ENCODE data around the gene TBL1Y.
"Not testable (repeated sequence)": the region's sequence is repeated elsewhere in the genome, so short reads cannot be mapped to it uniquely, and the experiment has no call there.

Gene TBL1Y

DNA sequence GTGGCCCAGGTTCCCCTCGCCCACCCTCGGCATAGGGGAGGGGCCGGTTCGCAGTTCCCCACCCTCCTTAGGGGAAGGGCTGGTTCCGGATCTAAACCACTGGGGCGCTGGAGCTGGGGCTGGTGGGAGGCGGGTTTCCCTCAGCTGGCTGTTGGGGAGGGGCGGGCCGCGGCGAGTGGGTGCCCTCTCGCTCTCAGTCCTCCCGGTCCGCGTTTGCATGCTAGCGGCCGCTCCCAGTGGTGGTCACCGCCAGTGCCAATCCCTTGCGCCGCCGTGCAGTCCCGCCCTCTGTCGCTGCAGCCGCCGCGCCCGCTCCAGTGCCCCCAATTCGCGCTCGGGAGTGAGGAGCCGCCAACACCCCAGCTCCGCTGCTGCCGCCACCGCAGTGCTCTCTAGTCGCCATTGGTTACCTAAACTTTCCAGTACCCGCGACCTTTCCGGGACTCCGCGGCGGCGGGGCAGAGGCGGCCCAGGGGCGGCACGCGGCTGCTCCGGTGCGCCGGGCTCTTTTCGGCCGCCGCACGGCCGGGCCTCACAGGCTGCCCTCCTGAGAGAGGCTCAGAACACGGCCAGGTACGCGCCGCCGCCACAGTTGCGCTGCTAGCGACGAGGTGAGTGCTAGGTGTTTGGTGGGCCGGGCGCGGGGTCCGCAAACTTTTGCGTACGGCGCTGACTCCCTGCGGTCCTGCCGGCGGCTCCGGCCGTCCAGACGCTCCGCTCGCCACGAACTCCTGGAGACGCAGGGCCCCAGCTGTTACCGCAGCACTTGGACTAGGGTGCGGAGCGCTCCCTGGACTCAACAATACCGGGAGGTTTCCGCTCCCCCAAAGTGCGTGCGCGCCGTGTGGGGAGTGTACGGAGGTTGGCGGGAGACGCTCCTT, at the start of gene TBL1Y:
TSS of gene TBL1Y (plus strand) at position 326 of the 881 bp plus-strand sequence. CDS start 114,388 bp downstream, outside the sequence.
- no peak for DNase-seq

DNA sequence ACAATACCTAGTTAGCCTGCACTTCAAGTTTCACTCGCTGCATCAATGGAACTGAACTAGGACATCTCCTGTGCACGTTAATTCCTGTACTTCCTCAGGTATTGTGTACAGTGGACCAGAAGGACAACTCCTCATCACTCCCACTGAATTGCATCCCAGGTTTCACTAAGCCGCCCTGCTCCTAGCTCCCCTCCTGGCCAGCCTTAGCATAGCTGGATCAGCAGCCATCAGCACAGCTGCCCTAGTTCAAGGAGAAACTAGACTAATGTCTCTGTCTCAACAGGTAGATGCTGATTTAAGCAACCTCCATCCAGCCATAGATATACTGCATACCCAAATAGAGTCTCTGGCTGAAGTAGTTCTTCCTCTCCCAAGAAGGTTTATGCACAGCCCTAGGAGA, 16.0 kb upstream of the TBL1Y start:
- no peak for DNase-seq

DNA sequence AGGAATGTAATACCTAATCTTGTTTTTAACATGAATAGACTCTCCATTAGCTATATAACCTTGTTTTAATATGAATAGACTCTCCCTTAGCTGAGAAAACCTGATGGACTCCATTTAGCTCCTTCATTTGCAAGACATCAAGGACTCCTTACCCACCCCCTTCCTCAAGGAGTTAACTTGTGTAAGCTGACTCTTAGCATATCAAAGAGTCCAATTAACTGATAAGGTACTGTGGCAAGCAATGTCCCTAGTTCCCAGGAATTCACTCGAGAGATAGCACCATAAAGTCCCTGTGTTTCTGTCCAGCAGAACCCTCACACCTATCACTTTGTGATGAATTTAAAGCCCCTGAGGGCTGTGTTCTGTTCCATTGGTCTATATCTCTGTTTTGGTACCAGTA, 15.3 kb upstream of the TBL1Y start:
- no peak for DNase-seq

DNA sequence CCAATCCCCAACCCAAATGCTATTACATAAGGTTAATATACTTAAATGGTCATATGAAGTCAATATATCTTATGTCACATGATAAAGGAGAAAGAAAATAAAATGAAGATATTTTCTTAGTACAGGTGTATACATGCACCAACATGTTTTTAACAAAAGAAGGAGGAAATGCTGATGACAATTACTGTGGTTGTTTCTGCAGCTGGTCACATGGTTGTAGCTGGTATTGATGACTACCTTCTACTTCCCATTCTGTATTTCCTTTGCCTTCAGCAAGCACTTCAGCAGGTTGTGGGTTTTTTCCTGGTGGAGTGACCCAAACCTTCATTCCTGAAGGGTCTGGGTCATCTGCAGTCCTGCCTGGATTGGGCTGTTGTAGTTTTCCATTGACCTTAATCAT, 8.4 kb upstream of the TBL1Y start:
- not testable (repeated sequence) for DNase-seq

DNA sequence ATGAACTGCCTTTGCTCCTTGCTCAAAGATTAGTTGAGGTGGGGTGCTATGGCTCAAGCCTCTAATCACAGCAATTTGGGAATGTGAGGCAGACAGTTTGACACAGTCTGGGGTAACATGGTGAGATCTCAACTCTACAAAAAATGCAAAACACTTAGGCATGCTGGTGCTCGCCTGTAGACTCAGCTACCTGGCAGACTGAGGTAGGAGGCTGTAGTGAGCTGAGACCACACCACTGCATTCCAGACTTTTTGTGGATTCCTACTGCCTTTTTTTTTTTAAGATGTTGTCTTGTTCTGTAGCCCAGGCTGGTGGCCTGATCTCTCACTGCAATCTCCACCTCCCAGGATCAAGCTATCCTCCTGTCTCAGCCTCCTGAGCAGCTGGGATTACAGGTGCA, 2.9 kb upstream of the TBL1Y start:
- DNase-seq: no peak

DNA sequence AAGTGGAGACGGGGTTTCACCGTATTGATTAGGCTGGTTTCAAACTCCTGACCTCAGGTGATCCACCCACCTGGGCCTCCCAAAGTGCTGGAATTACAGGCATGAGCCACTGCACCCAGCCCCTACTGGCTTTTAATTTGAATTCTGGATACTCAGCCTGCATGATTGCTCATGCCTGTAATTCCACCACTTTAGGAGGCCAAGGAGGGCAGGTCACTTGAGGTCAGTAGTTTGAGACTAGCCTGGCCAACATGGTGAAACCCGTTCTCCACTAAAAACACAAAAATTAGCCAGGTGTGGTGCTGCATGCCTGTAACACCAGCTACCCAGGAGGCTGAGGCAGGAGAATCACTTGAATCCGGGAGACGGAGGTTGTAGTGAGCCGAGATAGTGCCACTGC, 2.5 kb upstream of the TBL1Y start:
- not testable (repeated sequence) for DNase-seq

DNA sequence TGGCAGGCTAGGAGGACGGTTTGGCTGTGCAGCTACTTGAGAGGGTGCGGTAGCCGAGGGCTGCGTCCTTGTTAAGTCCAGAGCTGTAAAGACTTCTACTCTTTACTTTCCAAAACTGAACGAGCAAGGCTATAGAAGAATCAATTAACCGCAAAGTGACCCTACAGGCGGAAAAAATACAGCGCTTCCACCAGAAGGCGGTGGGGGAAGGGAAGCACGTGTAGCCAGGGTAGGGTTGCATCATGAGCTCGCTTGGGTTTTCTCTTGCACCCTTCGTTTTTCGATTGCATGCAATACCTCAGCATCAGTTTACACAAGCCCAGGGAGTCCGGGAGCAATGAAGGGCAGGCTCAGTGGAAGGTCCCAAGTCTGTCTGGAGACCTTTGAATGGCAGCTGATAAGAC, 1.4 kb upstream of the TBL1Y start:
- DNase-seq: no peak

DNA sequence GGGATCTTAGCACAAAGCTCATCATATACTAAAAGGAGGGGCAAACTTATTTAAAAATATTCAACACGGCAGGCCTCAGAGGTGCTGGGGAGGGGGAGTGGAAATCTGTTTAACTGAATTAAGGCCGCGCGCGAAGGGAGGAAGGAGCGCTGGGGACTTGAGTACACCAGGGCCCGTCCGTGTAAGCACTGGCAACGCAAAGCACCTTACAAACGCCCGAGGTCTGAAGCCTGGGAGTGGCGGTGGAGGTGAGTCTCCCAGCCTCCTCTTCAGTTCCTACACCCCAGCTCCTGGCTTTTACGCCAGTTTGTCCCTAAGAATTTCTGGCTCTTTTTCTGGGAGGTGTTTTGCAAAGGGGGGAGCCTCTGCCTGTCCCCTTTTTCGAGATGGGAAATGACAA, 641 bp upstream of the TBL1Y start:
- no peak for DNase-seq

DNA sequence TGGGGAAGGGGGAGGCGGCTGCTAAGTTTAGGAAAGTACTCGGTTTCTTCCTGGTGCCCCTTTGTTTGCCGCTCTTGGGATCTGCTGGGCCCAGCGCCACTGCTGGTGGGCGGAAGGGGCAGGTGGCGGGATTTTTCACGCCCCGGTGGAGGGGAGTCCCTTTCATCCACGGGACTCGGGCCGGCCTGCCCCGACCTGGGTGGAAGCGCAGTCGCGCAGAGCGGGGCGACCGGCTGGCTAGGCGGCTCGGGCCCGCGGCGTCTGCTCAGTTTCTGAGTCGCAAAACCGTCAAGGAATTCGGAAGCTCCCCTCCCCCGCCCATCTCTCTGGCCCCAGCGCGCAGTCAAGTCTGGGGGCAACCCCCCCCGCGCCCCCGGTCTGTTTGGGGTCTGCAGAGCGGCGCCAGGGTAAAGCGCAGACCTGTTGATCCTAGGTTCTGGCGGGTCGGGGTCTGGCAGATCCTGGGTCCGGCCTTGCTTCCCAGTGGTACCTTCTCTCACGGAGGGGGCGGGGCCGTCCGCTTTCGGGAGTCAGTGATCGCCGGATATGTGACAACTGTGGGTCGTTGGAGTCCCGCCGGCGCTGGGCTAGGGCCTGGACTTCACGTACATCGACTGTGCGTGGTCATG, 870 bp downstream of the TBL1Y start, which contains the start of gene AMELY:
TSS of gene AMELY (minus strand) at position 500 of the 629 bp plus-strand sequence. CDS start 39,144 bp downstream, outside the sequence.
- DNase-seq: no peak

DNA sequence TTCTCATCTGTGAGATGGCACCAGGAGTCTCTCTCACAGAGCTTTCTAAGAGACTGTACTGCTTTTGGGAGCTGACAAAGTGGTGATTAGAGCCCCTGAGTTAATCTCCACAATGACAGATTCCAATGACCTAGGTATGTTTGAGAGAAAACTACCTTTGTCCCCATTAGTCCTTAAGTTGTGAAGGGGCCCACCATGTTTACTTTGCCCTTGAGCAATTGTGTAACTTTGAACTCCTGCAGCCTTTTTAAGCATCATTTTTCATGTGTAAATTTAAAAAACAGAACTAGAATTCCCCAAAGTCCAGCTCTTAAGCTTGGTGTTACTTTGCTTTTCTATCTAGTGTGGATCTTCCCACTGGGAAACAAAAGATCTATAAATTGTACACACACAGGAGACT, 2.9 kb downstream of the TBL1Y start:
- no peak for DNase-seq

DNA sequence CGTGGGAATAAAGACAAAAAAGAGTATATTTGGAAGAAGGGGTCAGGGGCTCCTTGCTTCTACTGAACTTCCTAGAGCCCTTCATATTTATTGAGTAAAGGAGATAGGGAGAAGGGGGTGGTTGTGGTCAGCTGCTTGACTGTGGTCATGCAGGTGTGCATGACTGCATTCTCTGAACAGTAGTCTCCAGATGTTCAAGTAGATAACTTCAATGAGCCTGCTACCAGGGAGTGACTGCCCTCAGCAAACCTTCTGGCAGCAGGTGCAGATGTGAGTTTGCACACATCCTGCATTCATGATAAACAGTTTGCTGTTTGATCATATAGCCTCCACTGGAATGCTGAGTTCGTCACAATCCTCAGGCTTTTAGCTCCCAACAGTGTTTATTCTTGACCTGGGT, 10.6 kb downstream of the TBL1Y start:
- no peak for DNase-seq

DNA sequence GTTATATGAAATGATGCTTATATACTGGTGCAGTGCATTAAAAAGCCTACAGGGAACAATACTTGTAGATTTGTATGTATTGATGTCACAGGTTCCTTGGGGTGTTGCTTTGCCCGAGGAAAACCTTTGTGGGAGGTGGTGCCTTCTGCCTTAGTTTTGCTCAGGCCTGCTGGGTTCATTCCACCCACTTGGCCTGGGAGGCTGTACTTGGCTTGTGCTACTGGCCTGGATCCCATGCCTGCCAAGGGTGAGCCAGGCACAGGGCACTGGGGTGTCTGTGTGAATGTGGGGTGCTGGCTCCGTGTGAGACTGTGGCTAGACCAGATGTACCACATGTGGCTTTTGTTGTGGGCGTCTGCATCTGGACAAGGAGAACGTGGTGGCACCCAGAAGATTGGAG, 17.8 kb downstream of the TBL1Y start:
- DNase-seq: no peak

DNA sequence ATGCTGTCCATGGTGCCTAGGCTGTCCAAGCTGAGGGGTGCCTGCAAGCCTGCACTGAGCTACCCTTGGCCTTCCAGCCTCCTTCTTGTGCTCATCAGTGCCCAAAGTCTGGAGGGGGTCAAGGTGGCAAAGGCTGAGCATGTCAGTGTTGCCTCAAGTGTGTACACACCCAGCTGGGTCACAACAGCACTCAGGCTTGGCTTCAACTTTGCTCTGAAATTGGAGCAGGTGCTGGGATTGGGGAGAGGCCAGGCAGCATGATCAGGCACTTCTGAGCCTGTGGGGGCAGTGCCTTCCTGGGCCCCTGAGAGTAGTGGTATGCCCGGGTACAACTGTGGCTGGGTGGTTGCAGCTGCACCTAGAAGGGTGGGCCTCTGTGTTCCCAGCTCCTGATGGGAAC, 18.7 kb downstream of the TBL1Y start:
- no peak for DNase-seq

DNA sequence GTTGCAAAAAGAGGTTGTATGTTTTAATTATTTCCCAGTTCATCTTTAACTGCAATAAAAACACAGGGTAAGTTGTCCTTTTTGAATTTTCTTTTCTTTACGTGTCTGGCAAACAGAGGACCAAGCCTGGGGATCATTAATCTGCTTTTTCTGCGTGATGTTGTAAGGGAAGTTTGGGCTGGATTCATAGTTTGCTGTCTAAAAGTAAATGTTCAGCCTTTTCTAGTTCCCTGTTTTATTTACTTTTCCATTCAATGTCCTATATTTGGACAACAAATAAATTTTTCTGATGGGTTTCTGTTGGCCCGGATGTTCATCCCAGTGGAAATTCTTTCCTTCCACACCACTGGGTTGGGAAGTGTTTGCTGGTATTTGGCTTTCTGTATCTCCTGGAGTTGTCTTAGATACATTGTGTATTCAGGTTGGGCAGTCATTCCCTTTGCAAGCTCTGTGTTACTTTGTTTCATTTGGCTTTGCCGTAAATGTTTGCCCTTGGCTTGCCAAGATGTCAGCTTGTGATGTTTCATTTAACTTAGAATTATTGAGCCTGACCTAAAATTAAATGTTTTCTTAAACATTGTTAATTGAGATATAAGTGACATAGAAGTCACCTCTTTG, 21.4 kb downstream of the TBL1Y start:
- no peak for DNase-seq

DNA sequence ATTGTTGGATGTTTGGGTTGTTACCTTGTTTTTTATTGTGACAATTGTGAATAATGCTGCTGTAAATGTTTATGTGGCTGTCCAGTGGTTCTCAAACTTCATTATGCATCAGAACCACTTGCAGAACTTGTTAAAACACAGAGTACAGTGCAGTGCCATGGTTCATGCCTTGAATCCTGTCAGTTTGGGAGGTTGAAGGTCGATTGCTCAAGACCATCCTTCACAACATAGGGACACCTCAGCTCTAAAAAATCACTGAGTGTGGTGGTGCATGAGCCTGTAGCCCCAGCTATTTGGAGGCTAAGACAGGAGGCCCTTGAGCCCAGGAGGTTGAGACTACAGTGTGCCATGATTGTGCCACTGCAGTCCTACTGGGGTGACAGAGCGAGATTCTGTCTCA, 25.0 kb downstream of the TBL1Y start:
- DNase-seq: no peak

DNA sequence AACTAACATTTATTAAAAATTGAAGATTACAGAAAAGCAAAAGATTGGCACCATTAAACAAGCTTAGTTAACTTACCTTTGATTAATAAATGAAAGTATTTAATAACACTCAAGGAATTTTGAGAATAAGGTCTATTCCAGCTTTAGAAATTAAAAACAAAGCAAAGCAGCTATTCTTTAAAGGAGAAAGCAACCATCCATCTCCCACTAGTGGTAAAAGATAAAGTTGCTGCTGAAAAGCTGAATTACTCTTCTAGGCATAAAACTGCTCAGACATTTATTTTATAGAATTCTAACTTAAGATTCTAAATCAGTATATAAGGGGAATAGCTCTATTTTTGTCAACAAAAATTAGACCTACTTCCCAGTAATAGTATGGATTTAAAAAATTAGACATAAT, 37.2 kb downstream of the TBL1Y start:
- no peak for DNase-seq

DNA sequence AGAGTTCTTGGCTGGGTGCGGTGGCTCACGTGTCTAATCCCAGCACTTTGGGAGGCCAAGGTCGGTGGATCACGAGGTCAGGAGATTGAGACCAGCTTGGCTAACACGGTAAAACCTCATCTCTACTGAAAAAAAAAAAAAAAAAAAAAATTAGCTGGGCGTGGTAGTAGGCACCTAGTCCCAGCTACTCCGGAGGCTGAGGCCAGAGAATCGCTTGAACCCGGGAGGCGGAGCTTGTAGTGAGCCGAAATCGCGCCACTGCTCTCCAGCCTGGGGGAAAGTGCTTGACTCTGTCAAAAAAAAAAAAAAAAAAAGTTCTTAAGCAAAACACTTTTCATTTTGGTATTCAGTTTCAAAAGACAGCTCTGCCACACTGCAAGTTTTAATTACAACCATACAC, 37.9 kb downstream of the TBL1Y start:
- no peak for DNase-seq

DNA sequence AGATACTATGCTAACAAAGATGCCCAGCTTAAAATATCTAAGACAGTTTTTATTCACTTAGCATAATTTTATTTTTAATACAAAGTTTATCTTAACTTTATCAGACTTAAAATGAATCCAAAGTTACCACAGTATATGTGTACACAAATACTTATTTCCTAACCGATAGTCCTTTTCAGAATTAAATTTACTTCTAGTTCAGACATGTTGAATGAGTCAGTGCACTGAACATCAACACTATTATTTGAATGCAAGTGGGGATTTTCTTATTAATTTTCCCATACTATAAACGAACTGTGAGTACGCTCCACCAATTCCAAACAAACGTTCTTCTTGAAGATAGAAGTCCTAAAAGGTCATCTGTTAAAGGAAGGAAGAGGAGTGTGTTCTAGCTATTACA, 39.5 kb downstream of the TBL1Y start:
- DNase-seq: no peak

DNA sequence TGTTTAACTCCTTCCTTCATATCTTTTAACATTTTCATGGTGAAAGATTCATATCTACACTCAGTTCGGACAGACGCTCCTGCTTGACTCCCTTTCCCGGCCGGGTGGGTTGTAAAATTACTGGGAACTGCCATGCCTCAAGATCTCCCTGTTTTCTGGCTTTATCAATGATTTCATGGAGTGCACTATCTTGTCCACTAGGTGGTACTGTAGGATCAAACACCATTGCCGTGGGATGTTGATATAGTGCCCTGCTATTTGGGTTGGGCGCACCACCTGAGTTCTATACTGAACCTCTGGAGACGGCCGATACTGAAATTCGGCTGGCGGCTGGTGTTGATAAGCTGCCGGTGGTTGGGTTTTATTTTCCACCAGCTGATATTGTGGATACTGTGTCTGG, 54.2 kb downstream of the TBL1Y start:
- no peak for DNase-seq

DNA sequence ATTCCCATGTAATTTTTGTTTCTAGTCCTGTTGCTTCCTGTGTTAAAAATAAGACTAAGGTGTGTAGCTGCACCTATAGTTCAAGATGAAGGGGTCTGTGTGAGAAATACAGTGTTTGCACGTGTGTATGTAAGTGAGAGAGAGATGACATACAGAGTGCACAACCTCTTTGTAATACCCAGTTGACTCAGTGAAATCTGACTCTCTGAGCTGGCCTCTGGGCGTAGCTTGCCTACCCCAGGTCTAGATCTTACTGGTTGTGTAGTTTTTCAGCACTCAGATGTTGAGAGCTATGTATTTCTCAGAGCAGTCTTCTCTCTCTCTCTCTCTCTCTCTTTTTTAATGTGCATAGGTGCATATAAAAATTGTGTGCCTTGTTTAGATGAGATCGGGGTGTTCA, 56.0 kb downstream of the TBL1Y start:
- no peak for DNase-seq

DNA sequence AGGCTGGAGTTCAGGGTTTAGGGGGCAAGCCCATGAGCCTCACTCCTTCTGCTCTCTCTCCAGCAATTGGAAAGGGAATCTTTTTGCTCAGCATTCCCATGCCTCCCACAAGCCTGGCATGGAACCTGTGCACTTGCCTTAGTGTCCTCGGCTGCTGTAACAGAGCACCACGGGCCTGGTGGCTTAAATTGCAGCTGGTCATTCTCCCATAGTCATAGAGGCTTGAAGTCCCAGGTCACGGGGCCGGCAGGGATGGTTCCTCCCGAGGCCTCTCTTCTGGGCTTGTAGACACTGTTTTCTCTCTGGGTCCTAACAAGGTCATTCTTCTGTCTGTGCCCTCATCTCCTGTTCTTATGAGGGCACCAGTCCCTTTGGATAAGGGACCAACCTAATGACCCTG, 57.2 kb downstream of the TBL1Y start:
- DNase-seq: no peak

DNA sequence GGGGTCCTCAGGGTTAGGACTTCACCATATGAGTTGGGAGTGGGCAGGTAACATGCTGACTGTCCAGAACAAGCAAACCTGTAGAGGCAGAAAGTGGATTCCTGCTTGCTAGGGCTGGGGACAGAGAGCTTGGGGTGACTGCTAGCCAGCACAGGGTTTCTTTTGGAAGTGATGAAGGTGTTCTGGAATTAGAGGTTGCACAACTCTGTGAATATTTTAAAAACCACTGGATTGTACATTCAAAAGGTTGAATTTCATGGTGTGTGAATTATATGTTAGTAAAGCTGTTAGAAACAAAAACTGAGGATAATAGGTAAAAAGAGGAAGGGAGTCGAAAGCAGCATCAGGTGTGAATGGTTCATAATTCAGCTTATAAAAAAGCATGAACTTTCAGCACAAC, 57.7 kb downstream of the TBL1Y start:
- no peak for DNase-seq

DNA sequence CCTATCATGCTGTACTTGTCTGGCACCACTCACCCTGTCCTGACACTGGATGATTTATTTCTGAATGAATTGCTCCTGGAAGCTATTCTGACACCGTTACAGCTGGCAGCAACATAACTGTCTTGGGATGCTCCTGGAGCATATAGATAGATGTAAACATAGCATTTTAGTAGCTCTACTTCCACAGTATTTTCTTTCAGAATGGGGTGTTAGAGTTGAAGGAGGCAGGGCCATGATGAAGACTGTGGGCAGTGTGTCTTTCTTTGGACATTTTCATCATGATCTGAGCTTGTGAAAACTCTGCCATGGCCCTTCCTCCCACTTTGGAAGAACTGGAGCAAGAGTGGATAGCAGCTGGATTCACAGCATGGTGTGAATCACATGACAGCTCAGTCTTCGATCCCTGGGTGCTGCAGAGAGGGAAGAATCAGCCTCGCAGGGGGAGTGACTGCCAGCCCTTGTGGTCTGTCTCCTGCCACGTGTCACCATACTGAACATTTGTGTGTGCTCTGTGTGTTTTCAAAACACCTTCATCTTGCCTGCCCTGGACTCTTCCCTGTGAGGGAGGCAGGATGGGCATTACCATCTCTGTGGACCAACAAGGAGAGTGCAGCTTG, 61.9 kb downstream of the TBL1Y start:
- DNase-seq: no peak

DNA sequence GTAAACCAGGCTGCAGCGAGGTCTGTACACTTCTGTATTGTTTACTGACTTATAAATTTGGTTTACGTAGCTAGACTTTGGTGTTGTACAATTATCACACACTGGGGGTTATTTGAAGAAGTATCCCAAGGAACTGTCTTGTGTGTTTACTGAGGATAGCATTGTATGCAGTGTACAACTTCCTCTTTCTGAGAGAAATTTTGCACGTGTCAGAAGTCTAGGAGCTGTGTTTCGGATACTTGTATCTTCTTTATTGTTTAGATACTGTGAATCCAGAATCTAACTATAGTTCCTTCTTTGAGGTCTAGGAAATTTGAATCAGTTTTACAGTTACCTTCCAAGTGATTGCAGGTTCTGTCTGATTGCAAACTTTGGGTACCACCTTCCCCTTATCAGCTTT, 64.5 kb downstream of the TBL1Y start:
- DNase-seq: no peak
